Measurements from ENCODE around the gene MEDAG. TPM values are rescaled to one million over a fixed set of nuclear protein-coding genes. Genes with fewer than 3 reads are reported as not detected.

MEDAG gene
- polyA plus RNA-seq, 1 of the 3 experiments (the other 2 are of a cell fraction) = not detected

DNA sequence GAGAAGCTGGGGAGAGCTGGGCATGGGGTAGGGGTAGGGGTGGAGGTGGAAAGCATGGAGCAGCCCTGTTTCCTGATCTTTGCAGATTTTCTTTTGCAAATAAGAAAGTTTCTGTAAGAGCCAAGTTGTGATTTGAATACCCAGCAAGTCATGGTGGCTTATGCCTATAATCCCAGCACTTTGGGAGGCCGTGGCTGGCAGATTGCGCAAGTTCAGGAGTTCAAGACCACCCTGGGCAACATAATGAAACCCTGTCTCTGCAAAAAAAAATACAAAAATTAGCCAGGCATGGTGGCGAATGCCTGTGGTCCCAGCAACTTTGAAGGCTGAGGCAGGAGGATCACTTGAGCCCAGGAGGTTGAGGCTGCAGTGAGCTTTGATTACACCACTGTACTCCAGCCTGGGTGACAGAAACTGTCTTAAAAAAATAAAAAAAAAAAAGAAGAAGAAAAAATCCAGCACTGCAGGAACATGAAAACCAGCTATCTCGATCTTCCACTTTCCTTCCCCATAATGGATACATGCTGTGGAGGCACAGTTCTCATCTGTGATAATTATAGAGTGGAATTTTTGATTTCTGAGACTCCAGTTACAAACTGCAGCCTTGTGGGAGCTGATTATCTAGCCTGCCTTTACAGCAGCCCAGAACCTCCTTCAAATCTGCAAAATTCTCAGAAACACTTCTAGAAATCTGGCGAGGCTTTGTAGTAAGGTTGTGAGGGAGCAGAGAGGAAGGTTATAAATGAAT lies 14.3 kb downstream of the MEDAG start:
- H3K4me3 ChIP-seq (ENCODE audit: low read depth in 2 of 2, low read length in 1 of 2) = no peak overlapping the region
- no peak for TF ChIP-seq SMC3 (IDR thresholded peaks at IDR 0.05; ENCODE audit: low read depth, low read length)
- TF ChIP-seq, protein P1, sequence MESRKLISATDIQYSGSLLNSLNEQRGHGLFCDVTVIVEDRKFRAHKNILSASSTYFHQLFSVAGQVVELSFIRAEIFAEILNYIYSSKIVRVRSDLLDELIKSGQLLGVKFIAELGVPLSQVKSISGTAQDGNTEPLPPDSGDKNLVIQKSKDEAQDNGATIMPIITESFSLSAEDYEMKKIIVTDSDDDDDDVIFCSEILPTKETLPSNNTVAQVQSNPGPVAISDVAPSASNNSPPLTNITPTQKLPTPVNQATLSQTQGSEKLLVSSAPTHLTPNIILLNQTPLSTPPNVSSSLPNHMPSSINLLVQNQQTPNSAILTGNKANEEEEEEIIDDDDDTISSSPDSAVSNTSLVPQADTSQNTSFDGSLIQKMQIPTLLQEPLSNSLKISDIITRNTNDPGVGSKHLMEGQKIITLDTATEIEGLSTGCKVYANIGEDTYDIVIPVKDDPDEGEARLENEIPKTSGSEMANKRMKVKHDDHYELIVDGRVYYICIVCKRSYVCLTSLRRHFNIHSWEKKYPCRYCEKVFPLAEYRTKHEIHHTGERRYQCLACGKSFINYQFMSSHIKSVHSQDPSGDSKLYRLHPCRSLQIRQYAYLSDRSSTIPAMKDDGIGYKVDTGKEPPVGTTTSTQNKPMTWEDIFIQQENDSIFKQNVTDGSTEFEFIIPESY (IDR thresholded peaks at IDR 0.05; ENCODE audit: borderline replicate concordance, low read depth) = no peak
- no peak overlapping the region for H2AFZ ChIP-seq (ENCODE audit: low read depth)
- no peaks in the 10 kb centered on the region for H3K36me3 ChIP-seq (replicated peaks in 1 of 2; ENCODE audit: control insufficient read depth in 1 of 2, insufficient read depth in 2 of 2, low read length in 1 of 2)
- WGBS (ENCODE audit: low lambda C conversion rate) = 78% methylated on average over 5 of the region's 5 CpGs
- H3K27ac ChIP-seq (ENCODE audit: low read depth in 2 of 2, low read length in 1 of 2) = no peak overlapping the region
- CTCF ChIA-PET = interaction anchor here (1.3 to 1.6 kb wide), 2 partner anchors 14 to 28 kb away, joined by 3 read pairs; no protein-coding TSS in a partner anchor
- POLR2A ChIA-PET = no interaction called here
- H3K4me2 ChIP-seq = no peak overlapping the region
- H3K9me3 ChIP-seq = no peaks in the 10 kb centered on the region
- H3K9ac ChIP-seq = no peak overlapping the region
- H3K9me2 ChIP-seq = no peaks in the 10 kb centered on the region
- no peaks in the 10 kb centered on the region for H3K79me2 ChIP-seq (ENCODE audit: insufficient read depth)
- H3F3A ChIP-seq (replicated peaks; ENCODE audit: insufficient read depth) = no peaks in the 10 kb centered on the region
- no peak for DNase-seq
- no peaks in the 10 kb centered on the region for H3K27me3 ChIP-seq (ENCODE audit: insufficient read depth)
- H4K20me1 ChIP-seq (ENCODE audit: insufficient read depth) = no peaks in the 10 kb centered on the region
- H3K4me1 ChIP-seq (ENCODE audit: control insufficient read depth in 1 of 2, insufficient read depth in 2 of 2, low read depth in 1 of 2, low read length in 1 of 2) = peaks cover 0 to 25% of the 10 kb centered on the region in 2 experiments; a peak in 2 of 4 replicates

DNA sequence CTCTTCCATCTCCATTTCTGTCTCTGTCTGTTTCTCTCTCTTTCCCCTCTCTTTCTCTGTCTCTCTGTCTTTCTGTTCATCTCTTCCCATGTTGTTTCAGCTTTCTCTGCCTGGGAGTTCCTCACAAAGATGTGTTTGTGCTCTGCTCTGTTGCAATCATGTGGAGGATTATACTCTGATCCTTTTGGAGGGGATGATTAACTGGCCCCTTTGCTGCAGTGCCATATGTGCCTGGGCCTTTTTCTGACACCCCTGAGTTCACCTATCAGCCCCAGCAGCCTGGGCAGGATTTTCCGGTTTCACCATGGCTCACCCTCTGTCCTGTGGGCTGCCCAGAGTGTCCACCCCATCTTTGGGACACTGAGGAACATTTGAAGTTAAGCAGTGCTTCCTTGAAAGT lies 17.3 kb downstream of the MEDAG start:
- H3K27ac ChIP-seq (ENCODE audit: low read depth in 2 of 2, low read length in 1 of 2) = no peak overlapping the region
- H3K9me2 ChIP-seq = no peaks in the 10 kb centered on the region
- no peaks in the 10 kb centered on the region for H3K36me3 ChIP-seq (replicated peaks in 1 of 2; ENCODE audit: control insufficient read depth in 1 of 2, insufficient read depth in 2 of 2, low read length in 1 of 2)
- H3K4me1 ChIP-seq (ENCODE audit: control insufficient read depth in 1 of 2, insufficient read depth in 2 of 2, low read depth in 1 of 2, low read length in 1 of 2) = peaks cover 0 to 7% of the 10 kb centered on the region in 2 experiments; a peak in 2 of 4 replicates
- H3K79me2 ChIP-seq (ENCODE audit: insufficient read depth) = no peaks in the 10 kb centered on the region
- ChIA-PET CTCF (interaction anchor here (0.9 kb wide), 1 partner anchor 12 kb away, joined by 3 read pairs; no protein-coding TSS in a partner anchor), POLR2A (no interaction called here)
- no peaks in the 10 kb centered on the region for H4K20me1 ChIP-seq (ENCODE audit: insufficient read depth)
- no peak overlapping the region for H3K9ac ChIP-seq
- no peak for DNase-seq
- H3K4me3 ChIP-seq (ENCODE audit: low read depth in 2 of 2, low read length in 1 of 2) = no peak overlapping the region
- TF ChIP-seq RAD21 (IDR thresholded peaks at IDR 0.05; ENCODE audit: low read length) (no peak), YY1 (IDR thresholded peaks at IDR 0.05; ENCODE audit: low read depth) (no peak), SMC3 (IDR thresholded peaks at IDR 0.05; ENCODE audit: low read depth, low read length) (no peak), TAF1 (IDR thresholded peaks at IDR 0.05; ENCODE audit: borderline replicate concordance, low read depth, low read length) (no peak), JUND (IDR thresholded peaks at IDR 0.05) (no peak)
- TF ChIP-seq, protein P2, sequence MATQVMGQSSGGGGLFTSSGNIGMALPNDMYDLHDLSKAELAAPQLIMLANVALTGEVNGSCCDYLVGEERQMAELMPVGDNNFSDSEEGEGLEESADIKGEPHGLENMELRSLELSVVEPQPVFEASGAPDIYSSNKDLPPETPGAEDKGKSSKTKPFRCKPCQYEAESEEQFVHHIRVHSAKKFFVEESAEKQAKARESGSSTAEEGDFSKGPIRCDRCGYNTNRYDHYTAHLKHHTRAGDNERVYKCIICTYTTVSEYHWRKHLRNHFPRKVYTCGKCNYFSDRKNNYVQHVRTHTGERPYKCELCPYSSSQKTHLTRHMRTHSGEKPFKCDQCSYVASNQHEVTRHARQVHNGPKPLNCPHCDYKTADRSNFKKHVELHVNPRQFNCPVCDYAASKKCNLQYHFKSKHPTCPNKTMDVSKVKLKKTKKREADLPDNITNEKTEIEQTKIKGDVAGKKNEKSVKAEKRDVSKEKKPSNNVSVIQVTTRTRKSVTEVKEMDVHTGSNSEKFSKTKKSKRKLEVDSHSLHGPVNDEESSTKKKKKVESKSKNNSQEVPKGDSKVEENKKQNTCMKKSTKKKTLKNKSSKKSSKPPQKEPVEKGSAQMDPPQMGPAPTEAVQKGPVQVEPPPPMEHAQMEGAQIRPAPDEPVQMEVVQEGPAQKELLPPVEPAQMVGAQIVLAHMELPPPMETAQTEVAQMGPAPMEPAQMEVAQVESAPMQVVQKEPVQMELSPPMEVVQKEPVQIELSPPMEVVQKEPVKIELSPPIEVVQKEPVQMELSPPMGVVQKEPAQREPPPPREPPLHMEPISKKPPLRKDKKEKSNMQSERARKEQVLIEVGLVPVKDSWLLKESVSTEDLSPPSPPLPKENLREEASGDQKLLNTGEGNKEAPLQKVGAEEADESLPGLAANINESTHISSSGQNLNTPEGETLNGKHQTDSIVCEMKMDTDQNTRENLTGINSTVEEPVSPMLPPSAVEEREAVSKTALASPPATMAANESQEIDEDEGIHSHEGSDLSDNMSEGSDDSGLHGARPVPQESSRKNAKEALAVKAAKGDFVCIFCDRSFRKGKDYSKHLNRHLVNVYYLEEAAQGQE (IDR thresholded peaks at IDR 0.05; ENCODE audit: low read depth, low read length) = no peak
- H3F3A ChIP-seq (replicated peaks; ENCODE audit: insufficient read depth) = no peaks in the 10 kb centered on the region
- WGBS (ENCODE audit: low lambda C conversion rate) = 89% methylated on average over 1 of the region's 1 CpG
- H3K9me3 ChIP-seq = no peaks in the 10 kb centered on the region
- H2AFZ ChIP-seq (ENCODE audit: low read depth) = no peak overlapping the region
- no peaks in the 10 kb centered on the region for H3K27me3 ChIP-seq (ENCODE audit: insufficient read depth)
- no peak overlapping the region for H3K4me2 ChIP-seq
